HepG2 (cell line): ENCODE results near the gene ULK4. TPM values are rescaled to one million over a fixed set of nuclear protein-coding genes. Genes with fewer than 3 reads are reported as not detected.

Experiments used
- ATF7-NPFF ChIP-seq: sonication (generic); formaldehyde crosslinking; IDR thresholded peaks from 2 replicates; pipeline ENCODE4 v1.8.1; 2023; ENCODE audit warnings: mild to moderate bottlenecking, low read depth, missing genetic modification reagents, moderate library complexity
- CHD4 ChIP-seq: fragments of 200-600 bp; sonication (generic); IDR thresholded peaks from 2 replicates; pipeline ENCODE4 v1.7.0; 2017; ENCODE audit warnings: mild to moderate bottlenecking, low read length, borderline replicate concordance
- ETS1 ChIP-seq: sonication (generic); formaldehyde crosslinking; IDR thresholded peaks from 2 replicates; pipeline ENCODE4 v1.4.0; 2020; ENCODE audit warnings: missing genetic modification reagents
- JARID2 ChIP-seq: sonication (generic); formaldehyde crosslinking; IDR thresholded peaks from 2 replicates; pipeline ENCODE4 v1.8.1; 2023; ENCODE audit warnings: missing genetic modification reagents, inconsistent platforms; ENCODE audit not compliant: insufficient replicate concordance
- JUNB ChIP-seq: sonication (generic); formaldehyde crosslinking; IDR thresholded peaks from 2 replicates; pipeline ENCODE4 v1.8.0; 2022; ENCODE audit warnings: missing genetic modification reagents, mild to moderate bottlenecking, borderline replicate concordance
- KAT7 ChIP-seq: IDR thresholded peaks from 2 replicates; pipeline ENCODE4 v1.6.1; 2018; ENCODE audit warnings: borderline replicate concordance, missing compliant biosample characterization
- KAT8 ChIP-seq: IDR thresholded peaks from 2 replicates; pipeline ENCODE4 v1.6.1; 2016; ENCODE audit warnings: missing genetic modification reagents, missing compliant biosample characterization
- SIX4 ChIP-seq: sonication (generic); formaldehyde crosslinking; IDR thresholded peaks from 2 replicates; pipeline ENCODE4 v1.4.0; 2020; ENCODE audit warnings: missing genetic modification reagents
- SP4 ChIP-seq: sonication (generic); formaldehyde crosslinking; IDR thresholded peaks from 2 replicates; pipeline ENCODE4 v1.8.1; 2023; ENCODE audit warnings: mild to moderate bottlenecking, missing genetic modification reagents
- SRSF9 ChIP-seq: fragments of 200-400 bp; formaldehyde crosslinking; IDR thresholded peaks from 2 replicates; pipeline ENCODE4 v1.6.1; 2018; ENCODE audit warnings: borderline replicate concordance, mild to moderate bottlenecking, low read depth, low read length; ENCODE audit not compliant: insufficient read depth, poor library complexity, severe bottlenecking
- ZBTB20 ChIP-seq: sonication (generic); formaldehyde crosslinking; IDR thresholded peaks from 2 replicates; pipeline ENCODE4 v1.8.1; 2023; ENCODE audit warnings: missing genetic modification reagents, low read depth, mild to moderate bottlenecking, borderline replicate concordance
- ZBTB7B ChIP-seq: sonication (generic); formaldehyde crosslinking; IDR thresholded peaks from 2 replicates; pipeline ENCODE4 v1.4.0; 2020; ENCODE audit warnings: missing genetic modification reagents
- ZHX2 ChIP-seq, 2 experiments: sonication (generic) in 1 of 2; formaldehyde crosslinking in 1 of 2; IDR thresholded peaks; 2 replicates each; pipeline versions ENCODE4 v1.6.1 to v1.9.0; 2014 to 2022; ENCODE audit warnings: antibody characterized with exemption in 1 of 2, borderline replicate concordance in 1 of 2, inconsistent platforms in 1 of 2, low read depth in 1 of 2, missing genetic modification reagents in 1 of 2
- ZNF224 ChIP-seq: sonication (generic); formaldehyde crosslinking; IDR thresholded peaks from 2 replicates; pipeline ENCODE4 v1.5.0; 2020; ENCODE audit warnings: mild to moderate bottlenecking, missing genetic modification reagents
- ZNF451 ChIP-seq: sonication (generic); formaldehyde crosslinking; IDR thresholded peaks from 2 replicates; pipeline ENCODE4 v1.5.0; 2020; ENCODE audit warnings: mild to moderate bottlenecking, missing genetic modification reagents
- ZNF574 ChIP-seq: sonication (generic); formaldehyde crosslinking; IDR thresholded peaks from 2 replicates; pipeline ENCODE4 v1.4.0; 2020; ENCODE audit warnings: missing genetic modification reagents
- polyA plus RNA-seq, 8 experiments: library from polyadenylated mRNA; depleted of rRNA in 3 of 8; stranded (reverse) in 7 of 8; unstranded in 1 of 8; fragments of >200 nt; fragmentation: Illumina TruSeq in 4 of 8; extraction: Trizol in 4 of 8; gene quantifications; 2 replicates each; pipeline versions ENCODE4 v1.2.1 to v1.2.3, GENCODE V29; 2011 to 2016; ENCODE audit warnings: low read depth in 4 of 8, missing spikeins in 1 of 8, mixed read lengths in 1 of 8; ENCODE audit not compliant: insufficient read depth in 1 of 8
- total RNA-seq, 5 experiments: library from RNA; depleted of rRNA; stranded (reverse); fragments of >200 nt; fragmentation: Illumina TruSeq; extraction: Trizol; gene quantifications; 2 replicates each; pipeline ENCODE4 v1.2.3, GENCODE V29; 2016; ENCODE audit warnings: low read depth in 1 of 5

ULK4 gene
- total and polyA plus RNA-seq, 2 of the 13 experiments (the other 11 are each of a cell fraction or from before 2014, with no cell fraction given), result 6.7 to 11.8 TPM

GRCh38 chr3:41247055-41248004, 714.6 kb downstream of the ULK4 start (continued):
- TF ChIP-seq SIX4 (CRISPR knock-in tag), result peak; percentile 88
- no peak for TF ChIP-seq JARID2 (CRISPR knock-in tag)
- TF ChIP-seq ZHX2 (IDR thresholded peaks at IDR 0.05; ENCODE audit: low read depth), result no peak
- TF ChIP-seq ZHX2 (CRISPR knock-in tag; IDR thresholded peaks at IDR 0.05; ENCODE audit: borderline replicate concordance), result no peak
- no peak for TF ChIP-seq JUNB (CRISPR knock-in tag)
- TF ChIP-seq ATF7-NPFF (CRISPR knock-in tag), result no peak
- TF ChIP-seq ZNF574 (CRISPR knock-in tag), result peak; percentile 40; the same call in 1 of the 2 replicates
- TF ChIP-seq ZBTB7B (CRISPR knock-in tag), result peak; percentile 92
- no peak for TF ChIP-seq SRSF9
- no peak for TF ChIP-seq ZNF224
- no peak for TF ChIP-seq ETS1 (CRISPR knock-in tag)
- no peak for TF ChIP-seq ZNF451 (CRISPR knock-in tag)
- TF ChIP-seq KAT8 (CRISPR knock-in tag), result no peak
- no peak for TF ChIP-seq SP4 (CRISPR knock-in tag)
- TF ChIP-seq KAT7, result no peak
- TF ChIP-seq CHD4, result no peak
- TF ChIP-seq ZBTB20 (CRISPR knock-in tag), result no peak
